Activated CD4-positive, alpha-beta T cell treated with anti-CD3 and anti-CD28 coated beads for 36 hours (primary cell): Measurements from ENCODE around the gene ADAMTS12. TPM values are rescaled to one million over a fixed set of nuclear protein-coding genes. Genes with fewer than 3 reads are reported as not detected.
"Not testable (repeated sequence)": the region's sequence is repeated elsewhere in the genome, so short reads cannot be mapped to it uniquely, and the experiment has no call there.

ENCODE experiments used
- ATAC-seq: fragments of 200-7000 bp; cut with Tn5 transposase; one replicate; pipeline ENCODE4 v1.10.0; 2021; ENCODE audit warnings: mild to moderate bottlenecking, moderate library complexity
- CTCF ChIA-PET: fragments of 350-600 bp; sonication (Branson Sonifier 250); formaldehyde crosslinking; loops from one replicate; lab custom pipeline; 2021; ENCODE audit warnings: antibody characterized with exemption; lab: Charles Lee
- POLR2A ChIA-PET: fragments of 350-600 bp; sonication (Branson Sonifier 250); formaldehyde crosslinking; loops from one replicate; lab custom pipeline; 2021; ENCODE audit warnings: antibody characterized with exemption, inconsistent platforms; lab: Charles Lee
- DNase-seq: peaks from one replicate; pipeline ENCODE4 v3.0.0-alpha.2; 2020
- H3K27ac Mint-ChIP-seq: one replicate; pipeline ENCODE4 v1.8.0; 2021; ENCODE audit warnings: mixed read lengths
- H3K27me3 Mint-ChIP-seq: one replicate; pipeline ENCODE4 v1.8.0; 2021; ENCODE audit warnings: mixed read lengths
- H3K36me3 Mint-ChIP-seq: one replicate; pipeline ENCODE4 v1.8.0; 2021; ENCODE audit warnings: low read depth, mixed read lengths
- H3K4me1 Mint-ChIP-seq: one replicate; pipeline ENCODE4 v1.8.0; 2021; ENCODE audit warnings: mixed read lengths
- H3K4me3 Mint-ChIP-seq: one replicate; pipeline ENCODE4 v1.8.0; 2021; ENCODE audit warnings: mild to moderate bottlenecking, moderate library complexity, mixed read lengths
- H3K9me3 Mint-ChIP-seq: one replicate; pipeline ENCODE4 v1.8.0; 2021; ENCODE audit warnings: low read depth, mixed read lengths
- intact Hi-C, 2 experiments: fragments of 100-400 bp; cut with DNase I in 1 of 2; cut with micrococcal nuclease in 1 of 2; formaldehyde crosslinking; loops; one replicate each; pipeline versions ENCODE4 v1.14.2 to v1.15.1; 2022 to 2024; cut with DNase I, micrococcal nuclease
- total RNA-seq, 2 experiments: library from RNA; stranded (reverse); gene quantifications; one replicate each; pipeline ENCODE4 v1.2.3, GENCODE V29; 2021

The ADAMTS12 gene
- total RNA-seq, 2 experiments from 2014 or later = not detected

- no peak for DNase-seq
- no peaks in the 10 kb centered on the region for H3K9me3 Mint-ChIP-seq
- H3K27me3 Mint-ChIP-seq = peaks cover 30% of the 10 kb centered on the region
- no peak overlapping the region for H3K27ac Mint-ChIP-seq
- CTCF ChIA-PET = interaction anchor here (0.6 to 3.2 kb wide), 11 partner anchors 12 to 619 kb away, joined by 3 to 26 read pairs (median 6); no protein-coding TSS in a partner anchor
- H3K4me1 Mint-ChIP-seq = no peaks in the 10 kb centered on the region
- POLR2A ChIA-PET = no interaction called here
- intact Hi-C loops = loop anchor here (1.0 to 10.0 kb wide), 4 partner anchors 345 to 1219 kb away; partner anchors contain the start of gene NPR3 (in 1 of the 2)
- H3K4me3 Mint-ChIP-seq = no peak overlapping the region
- no peak for ATAC-seq
- H3K36me3 Mint-ChIP-seq = no peaks in the 10 kb centered on the region
These were observed 42.4 kb upstream of the ADAMTS12 start for GRCh38 chr5:33934176-33934575.

DNA sequence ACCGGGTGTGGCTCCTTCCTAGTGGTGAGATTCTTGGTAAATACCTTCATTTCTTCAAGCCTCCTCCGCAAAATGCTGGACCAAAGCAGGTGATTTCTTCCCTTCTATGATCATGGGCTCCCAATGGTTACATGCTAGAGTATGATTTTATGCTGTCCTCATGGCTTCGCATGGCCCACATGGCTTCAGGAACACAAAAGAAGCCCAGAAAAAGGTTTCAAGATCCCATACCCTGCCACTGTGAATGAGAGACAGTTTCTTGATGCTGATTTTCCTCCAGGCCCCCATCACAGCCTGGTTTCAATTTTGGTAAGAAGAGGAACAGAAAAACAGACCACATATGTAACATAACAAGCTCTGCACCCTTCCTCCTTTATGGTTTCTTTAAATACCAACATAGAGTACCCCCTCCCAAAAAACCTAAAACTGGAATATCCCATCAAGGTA lies 42.0 kb upstream of the ADAMTS12 start:
- Mint-ChIP-seq H3K4me1 (no peaks in the 10 kb centered on the region), H3K9me3 (no peaks in the 10 kb centered on the region), H3K4me3 (no peak overlapping the region), H3K27me3 (peaks cover 28% of the 10 kb centered on the region), H3K27ac (no peak overlapping the region), H3K36me3 (no peaks in the 10 kb centered on the region)
- intact Hi-C loops = loop anchor here (1.0 to 10.0 kb wide), 4 partner anchors 345 to 1219 kb away; partner anchors contain the start of gene NPR3 (in 1 of the 2)
- ChIA-PET CTCF (interaction anchor here (0.6 to 3.2 kb wide), 9 partner anchors 13 to 619 kb away, joined by 3 to 26 read pairs (median 6); no protein-coding TSS in a partner anchor), POLR2A (no interaction called here)
- ATAC-seq (no peak), DNase-seq (no peak)

DNA sequence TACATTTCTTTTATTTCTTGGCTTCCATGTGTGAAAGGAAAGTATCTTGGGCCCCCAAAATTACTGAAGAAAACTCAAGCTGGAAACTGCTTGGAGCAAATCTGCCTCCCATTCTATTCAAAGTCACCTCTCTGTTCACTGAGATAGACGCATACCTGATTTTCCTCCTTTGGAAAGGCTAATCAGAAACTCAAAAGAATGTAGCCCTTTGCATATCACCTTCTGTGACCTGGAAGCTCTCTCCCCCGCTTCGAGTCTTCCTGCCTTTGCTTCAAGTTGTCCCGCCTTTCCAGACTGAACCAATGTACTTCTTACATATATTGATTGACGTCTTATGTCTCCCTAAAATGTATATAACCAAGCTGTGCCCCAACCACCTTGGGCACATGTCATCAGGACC lies 39.3 kb upstream of the ADAMTS12 start:
- POLR2A ChIA-PET = no interaction called here
- no peak for DNase-seq
- H3K4me1 Mint-ChIP-seq = no peaks in the 10 kb centered on the region
- CTCF ChIA-PET = interaction anchor here (1.1 kb wide), 1 partner anchor 10 kb away, joined by 3 read pairs; no protein-coding TSS in a partner anchor
- H3K9me3 Mint-ChIP-seq = no peaks in the 10 kb centered on the region
- no peak for ATAC-seq
- no peaks in the 10 kb centered on the region for H3K36me3 Mint-ChIP-seq
- H3K27me3 Mint-ChIP-seq = peaks cover 8% of the 10 kb centered on the region
- intact Hi-C loops = loop anchor here in 1 of 2 experiments (10.0 kb wide), 1 partner anchor 1216 kb away; the partner anchor contains the start of gene NPR3
- no peak overlapping the region for H3K4me3 Mint-ChIP-seq
- H3K27ac Mint-ChIP-seq = no peak overlapping the region

DNA sequence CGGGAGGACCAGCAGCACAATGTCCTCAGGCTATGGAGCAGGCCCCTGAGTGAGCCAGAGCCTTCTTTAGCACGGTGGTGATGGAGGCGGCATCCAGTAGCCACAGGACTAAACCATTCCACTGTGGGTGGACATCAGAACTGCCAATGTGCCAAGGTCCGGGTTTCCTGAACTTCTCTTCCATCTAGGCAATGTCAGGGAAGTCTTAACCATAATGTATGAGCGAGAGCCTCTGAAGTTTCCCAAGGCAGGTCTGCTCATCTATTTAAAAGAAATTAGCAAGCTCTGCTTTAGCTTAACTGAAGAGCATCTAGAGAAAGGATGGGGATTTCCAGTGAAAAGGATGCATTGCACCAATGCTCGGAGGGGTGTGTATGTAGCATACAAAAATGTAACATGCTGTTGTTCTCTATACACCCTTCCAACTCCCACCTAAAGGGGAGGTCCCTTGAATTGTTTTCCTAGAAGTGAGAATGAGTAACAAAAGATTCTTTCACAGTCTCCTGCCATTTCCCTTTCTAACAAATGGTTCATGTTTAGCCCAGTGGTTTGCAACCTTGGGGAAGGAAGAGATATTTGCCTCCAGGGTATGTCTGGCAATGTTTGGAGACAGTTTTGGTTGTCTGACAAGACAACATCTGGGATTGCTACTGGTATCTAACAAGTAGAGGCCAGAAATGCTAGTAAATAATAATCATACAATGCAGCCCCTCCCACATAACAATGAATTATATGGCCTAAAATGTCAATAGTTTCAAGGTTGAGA lies 38.3 kb upstream of the ADAMTS12 start:
- Mint-ChIP-seq H3K4me3 (no peak overlapping the region), H3K9me3 (no peaks in the 10 kb centered on the region), H3K27ac (no peak overlapping the region), H3K27me3 (peaks cover 2% of the 10 kb centered on the region), H3K4me1 (no peaks in the 10 kb centered on the region), H3K36me3 (no peaks in the 10 kb centered on the region)
- ChIA-PET POLR2A (no interaction called here), CTCF (no interaction called here)
- DNase-seq (no peak), ATAC-seq (no peak)
- intact Hi-C loops = loop anchor here in 1 of 2 experiments (10.0 kb wide), 1 partner anchor 1215 kb away; the partner anchor contains the start of gene NPR3

DNA sequence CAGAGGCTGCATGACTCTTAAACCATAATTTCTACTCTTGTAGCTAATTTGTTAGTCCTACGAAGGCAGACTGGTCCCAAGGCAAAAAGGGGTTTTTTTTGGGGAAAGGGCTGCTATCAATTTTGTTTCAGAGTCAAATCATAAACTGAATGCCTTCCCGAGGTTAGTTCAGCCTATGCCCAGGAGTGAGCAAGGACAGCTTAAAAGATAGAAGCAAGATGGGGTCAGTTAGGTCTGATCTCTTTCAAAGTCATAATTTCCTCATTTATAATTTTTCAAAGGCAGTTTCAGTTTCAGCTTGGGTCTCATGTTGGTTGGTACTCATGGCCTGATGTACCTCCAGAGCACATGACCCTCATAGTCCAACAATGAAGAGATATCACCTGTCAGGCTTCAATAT lies 36.5 kb upstream of the ADAMTS12 start:
- intact Hi-C loops = no loop called here
- ChIA-PET POLR2A (no interaction called here), CTCF (no interaction called here)
- H3K27ac Mint-ChIP-seq = no peak overlapping the region
- ATAC-seq (no peak), DNase-seq (no peak)
- H3K36me3 Mint-ChIP-seq = no peaks in the 10 kb centered on the region
- H3K4me1 Mint-ChIP-seq = no peaks in the 10 kb centered on the region
- no peaks in the 10 kb centered on the region for H3K9me3 Mint-ChIP-seq
- H3K27me3 Mint-ChIP-seq = peaks cover 3% of the 10 kb centered on the region
- H3K4me3 Mint-ChIP-seq = no peak overlapping the region

DNA sequence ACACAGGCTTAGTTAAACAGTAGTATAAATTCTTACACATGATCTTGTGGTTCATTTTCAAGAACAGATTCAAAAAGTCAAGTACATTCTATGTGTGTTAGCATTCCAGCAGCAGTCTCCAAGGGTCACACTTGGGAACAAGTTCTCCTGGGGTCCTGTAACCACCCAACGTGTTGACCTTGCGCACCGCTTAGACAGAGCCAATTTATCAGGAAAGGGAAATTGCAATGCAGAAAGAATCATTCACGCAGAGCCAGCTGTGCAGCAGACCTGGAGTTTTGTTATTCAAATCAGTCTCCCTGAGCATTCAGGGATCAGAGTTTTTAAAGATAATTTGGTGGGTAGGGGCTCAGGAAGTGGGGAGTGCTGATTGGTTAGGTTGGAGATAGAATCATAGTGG lies 35.9 kb upstream of the ADAMTS12 start:
- no peaks in the 10 kb centered on the region for H3K4me1 Mint-ChIP-seq

GRCh38 chr5:33925278-33925677 lies 33.5 kb upstream of the ADAMTS12 start:
- intact Hi-C loops = no loop called here
- no peak for ATAC-seq
- Mint-ChIP-seq H3K4me3 (no peak overlapping the region), H3K27me3 (peaks cover 10% of the 10 kb centered on the region), H3K36me3 (no peaks in the 10 kb centered on the region), H3K27ac (no peak overlapping the region), H3K4me1 (no peaks in the 10 kb centered on the region), H3K9me3 (no peaks in the 10 kb centered on the region)
- POLR2A ChIA-PET = no interaction called here
- CTCF ChIA-PET = interaction anchor here (1.3 kb wide), 1 partner anchor 10 kb away, joined by 4 read pairs; no protein-coding TSS in a partner anchor
- DNase-seq = no peak

More for the DNA sequence above, 35.9 kb upstream of the ADAMTS12 start:
- Mint-ChIP-seq H3K27me3 (peaks cover 3% of the 10 kb centered on the region), H3K9me3 (no peaks in the 10 kb centered on the region), H3K4me3 (no peak overlapping the region), H3K36me3 (no peaks in the 10 kb centered on the region), H3K27ac (no peak overlapping the region)
- intact Hi-C loops = no loop called here
- DNase-seq (no peak), ATAC-seq (no peak)
- CTCF ChIA-PET = no interaction called here
- POLR2A ChIA-PET = no interaction called here

GRCh38 chr5:33921002-33921401 lies 29.2 kb upstream of the ADAMTS12 start:
- Mint-ChIP-seq H3K36me3 (no peaks in the 10 kb centered on the region), H3K4me3 (no peak overlapping the region), H3K27me3 (peaks cover 16% of the 10 kb centered on the region), H3K27ac (no peak overlapping the region), H3K9me3 (peaks cover 13% of the 10 kb centered on the region), H3K4me1 (no peaks in the 10 kb centered on the region)
- POLR2A ChIA-PET = no interaction called here
- ATAC-seq = no peak
- no peak for DNase-seq
- intact Hi-C loops = no loop called here
- CTCF ChIA-PET = interaction anchor here (0.9 to 1.1 kb wide), 3 partner anchors 10 to 14 kb away, joined by 3 read pairs; no protein-coding TSS in a partner anchor

DNA sequence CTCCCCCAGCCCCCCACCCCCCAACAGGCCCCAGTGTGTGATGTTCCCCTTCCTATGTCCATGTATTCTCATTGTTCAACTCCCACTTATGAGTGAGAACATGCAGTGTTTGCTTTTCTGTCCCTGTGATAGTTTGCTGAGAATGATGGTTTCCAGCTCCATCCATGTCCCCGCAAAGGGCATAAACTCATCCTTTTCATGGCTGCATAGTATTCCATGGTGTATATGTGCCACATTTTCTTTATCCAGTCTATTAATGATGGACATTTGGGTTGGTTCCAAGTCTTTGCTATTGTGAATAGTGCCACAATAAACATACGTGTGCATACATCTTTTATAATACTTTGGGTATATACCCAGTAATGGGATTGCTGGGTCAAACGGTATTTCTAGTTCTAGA lies 23.1 kb upstream of the ADAMTS12 start:
- H3K27me3 Mint-ChIP-seq, H3K36me3 Mint-ChIP-seq, CTCF ChIA-PET, POLR2A ChIA-PET, H3K4me3 Mint-ChIP-seq, H3K27ac Mint-ChIP-seq, H3K4me1 Mint-ChIP-seq, ATAC-seq, DNase-seq, intact Hi-C loops: not testable (repeated sequence)
- H3K9me3 Mint-ChIP-seq = peaks cover 18% of the 10 kb centered on the region

- ATAC-seq = not testable (repeated sequence)
These were observed 14.5 kb upstream of the ADAMTS12 start for GRCh38 chr5:33906248-33906647.

GRCh38 chr5:33905381-33905780 lies 13.6 kb upstream of the ADAMTS12 start:
- ATAC-seq = no peak
- no peak overlapping the region for H3K27ac Mint-ChIP-seq
- peaks cover 28% of the 10 kb centered on the region for H3K9me3 Mint-ChIP-seq
- H3K36me3 Mint-ChIP-seq = peaks cover 2% of the 10 kb centered on the region
- ChIA-PET CTCF (no interaction called here), POLR2A (no interaction called here)
- peaks cover 9% of the 10 kb centered on the region for H3K27me3 Mint-ChIP-seq
- DNase-seq = no peak
- no peaks in the 10 kb centered on the region for H3K4me1 Mint-ChIP-seq
- intact Hi-C loops = no loop called here
- no peak overlapping the region for H3K4me3 Mint-ChIP-seq

More at GRCh38 chr5:33906248-33906647, 14.5 kb upstream of the ADAMTS12 start:
- H3K36me3 Mint-ChIP-seq, CTCF ChIA-PET, H3K27ac Mint-ChIP-seq, H3K4me3 Mint-ChIP-seq, DNase-seq, H3K27me3 Mint-ChIP-seq, H3K4me1 Mint-ChIP-seq, intact Hi-C loops, POLR2A ChIA-PET: not testable (repeated sequence)
- peaks cover 28% of the 10 kb centered on the region for H3K9me3 Mint-ChIP-seq

DNA sequence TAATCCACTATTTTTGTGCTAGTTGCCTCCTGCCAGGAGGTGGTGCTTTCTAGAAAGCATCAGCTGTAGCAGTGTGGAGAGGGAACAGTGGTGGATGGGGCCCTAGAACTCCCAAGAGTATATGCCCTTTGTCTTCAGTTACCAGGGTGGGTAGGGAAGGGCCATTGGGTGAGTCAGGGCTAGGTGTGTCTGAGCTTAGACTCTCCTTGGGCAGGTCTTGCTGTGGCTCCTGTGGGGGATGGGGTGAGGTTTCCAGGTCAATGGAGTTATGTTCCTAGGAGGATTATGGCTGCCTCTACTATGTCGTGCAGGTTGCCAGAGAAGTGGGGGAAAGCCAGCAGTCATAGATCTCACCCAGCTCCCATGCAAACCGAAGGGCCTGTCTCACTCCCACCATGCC lies 11.3 kb upstream of the ADAMTS12 start:
- CTCF ChIA-PET = no interaction called here
- Mint-ChIP-seq H3K9me3 (peaks cover 28% of the 10 kb centered on the region), H3K36me3 (peaks cover 2% of the 10 kb centered on the region), H3K4me1 (no peaks in the 10 kb centered on the region), H3K27me3 (peaks cover 2% of the 10 kb centered on the region), H3K27ac (no peak overlapping the region), H3K4me3 (no peak overlapping the region)
- intact Hi-C loops = no loop called here
- POLR2A ChIA-PET = no interaction called here
- ATAC-seq (no peak), DNase-seq (no peak)
